Esophagus (tissue), 2 donors: ENCODE data around the gene CMIP. TPM values are rescaled to one million over a fixed set of nuclear protein-coding genes. Genes with fewer than 3 reads are reported as not detected.
A peak's percentile ranks its signal among the peaks of the same experiment; 100 is the strongest.

ENCODE experiments used
- H3K27ac ChIP-seq, 2 donors: one replicate each; pipeline ENCODE4 v1.5.1; 2013; ENCODE audit warnings: low read depth in 2 of 2, mild to moderate bottlenecking in 2 of 2, inconsistent platforms in 1 of 2, low read length in 1 of 2, moderate library complexity in 1 of 2
- H3K27me3 ChIP-seq, 2 donors: one replicate each; pipeline ENCODE4 v1.6.1; 2013; ENCODE audit warnings: low read length in 2 of 2, control low read depth in 1 of 2, mild to moderate bottlenecking in 1 of 2; ENCODE audit not compliant: insufficient read depth in 2 of 2, control insufficient read depth in 1 of 2
- H3K36me3 ChIP-seq, 2 donors: one replicate each; pipeline ENCODE4 v1.6.1; 2013; ENCODE audit warnings: low read length in 1 of 2; ENCODE audit not compliant: control insufficient read depth in 2 of 2, insufficient read depth in 2 of 2
- H3K4me1 ChIP-seq, 2 donors: one replicate each; pipeline ENCODE4 v1.6.1; 2013; ENCODE audit warnings: low read length in 1 of 2; ENCODE audit not compliant: control insufficient read depth in 2 of 2, insufficient read depth in 2 of 2
- H3K4me3 ChIP-seq, 2 donors: one replicate each; pipeline ENCODE4 v1.5.1; 2013; ENCODE audit warnings: low read length in 2 of 2, mild to moderate bottlenecking in 2 of 2, low read depth in 1 of 2, moderate library complexity in 1 of 2
- H3K9me3 ChIP-seq, 2 donors: one replicate each; pipeline ENCODE4 v1.6.1; 2013; ENCODE audit warnings: mild to moderate bottlenecking in 2 of 2, low read depth in 1 of 2, low read length in 1 of 2, moderate library complexity in 1 of 2; ENCODE audit not compliant: control insufficient read depth in 2 of 2, insufficient read depth in 1 of 2
- WGBS, 2 donors: extraction: QIAGEN DNeasy Blood & Tissue Kit; methylation state at CpG; one replicate each; pipeline ENCODE4 v1.1.7; 2013; 5-methylcytosine and 5-hydroxymethylcytosine counted together
- polyA plus RNA-seq, 2 donors: library from polyadenylated mRNA; stranded (reverse); fragments of 200-250 nt; gene quantifications; one replicate each; pipeline ENCODE4 v1.2.3, GENCODE V29; 2013
- donor health status: healthy with polysubstance abuse.
- donor health status: Bipolar disorder and iron deficiency.

The CMIP gene
- polyA plus RNA-seq, 2 donors = 16.9 to 19.3 TPM

- H3K27ac ChIP-seq = no peak overlapping the region
- peaks cover 10 to 20% of the 10 kb centered on the region in 2 donors for H3K4me1 ChIP-seq
- H3K9me3 ChIP-seq = no peaks in the 10 kb centered on the region
- WGBS, 2 donors = 88 to 91% methylated on average over 15 of the region's 15 CpGs
- H3K4me3 ChIP-seq = no peak overlapping the region
- H3K27me3 ChIP-seq = no peaks in the 10 kb centered on the region
- peaks cover 0 to 3% of the 10 kb centered on the region in 2 donors for H3K36me3 ChIP-seq
Measured at GRCh38 chr16:81637336-81638235, 193.0 kb downstream of the CMIP start.

- Histone ChIP-seq H3K27me3 (no peaks in the 10 kb centered on the region), H3K36me3 (peaks cover 0 to 7% of the 10 kb centered on the region in 2 donors), H3K4me1 (peaks cover 6 to 13% of the 10 kb centered on the region in 2 donors), H3K9me3 (no peaks in the 10 kb centered on the region), H3K27ac (peak overlapping the region in 1 of 2 donors; percentile 35), H3K4me3 (no peak overlapping the region)
- 70 to 73% methylated on average over 13 of the region's 13 CpGs for WGBS, 2 donors
Measured at GRCh38 chr16:81638286-81638945, 193.8 kb downstream of the CMIP start.

DNA sequence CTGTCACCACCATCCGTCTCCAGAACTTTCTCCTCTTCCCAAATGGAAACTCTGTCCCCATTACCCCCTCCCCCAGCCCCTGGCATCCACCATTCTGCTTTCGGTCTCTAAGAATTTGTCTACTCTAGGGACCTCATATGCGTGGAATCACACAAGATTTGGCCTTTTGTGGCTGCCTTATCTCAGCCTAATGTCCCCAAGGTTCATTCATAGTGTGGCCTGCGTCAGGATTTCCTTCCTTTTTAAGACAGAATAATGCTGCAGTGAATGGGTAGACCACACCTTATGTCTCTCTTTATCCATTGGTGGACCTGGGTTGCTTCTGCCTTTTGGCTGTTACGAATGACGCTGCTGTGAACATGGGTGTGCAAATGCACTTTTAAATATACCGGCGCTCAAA, 194.7 kb downstream of the CMIP start:
- H3K27me3 ChIP-seq = no peaks in the 10 kb centered on the region
- no peaks in the 10 kb centered on the region for H3K9me3 ChIP-seq
- H3K27ac ChIP-seq = no peak overlapping the region
- 89 to 90% methylated on average over 8 of the region's 8 CpGs for WGBS, 2 donors
- peaks cover 0 to 7% of the 10 kb centered on the region in 2 donors for H3K36me3 ChIP-seq
- H3K4me3 ChIP-seq = no peak overlapping the region
- peaks cover 0 to 8% of the 10 kb centered on the region in 2 donors for H3K4me1 ChIP-seq

GRCh38 chr16:81639931-81640680, 195.5 kb downstream of the CMIP start:
- no peak overlapping the region for H3K4me3 ChIP-seq
- no peaks in the 10 kb centered on the region for H3K9me3 ChIP-seq
- no peaks in the 10 kb centered on the region for H3K27me3 ChIP-seq
- no peak overlapping the region for H3K27ac ChIP-seq
- 88 to 89% methylated on average over 16 of the region's 16 CpGs for WGBS, 2 donors
- H3K4me1 ChIP-seq = peaks cover 0 to 12% of the 10 kb centered on the region in 2 donors
- H3K36me3 ChIP-seq = peaks cover 0 to 7% of the 10 kb centered on the region in 2 donors

GRCh38 chr16:81640681-81641070, 196.1 kb downstream of the CMIP start:
- Histone ChIP-seq H3K4me3 (no peak overlapping the region), H3K27me3 (no peaks in the 10 kb centered on the region), H3K36me3 (peaks cover 0 to 9% of the 10 kb centered on the region in 2 donors), H3K9me3 (no peaks in the 10 kb centered on the region), H3K4me1 (peaks cover 0 to 17% of the 10 kb centered on the region in 2 donors), H3K27ac (no peak overlapping the region)
- 87 to 88% methylated on average over 7 of the region's 7 CpGs for WGBS, 2 donors

DNA sequence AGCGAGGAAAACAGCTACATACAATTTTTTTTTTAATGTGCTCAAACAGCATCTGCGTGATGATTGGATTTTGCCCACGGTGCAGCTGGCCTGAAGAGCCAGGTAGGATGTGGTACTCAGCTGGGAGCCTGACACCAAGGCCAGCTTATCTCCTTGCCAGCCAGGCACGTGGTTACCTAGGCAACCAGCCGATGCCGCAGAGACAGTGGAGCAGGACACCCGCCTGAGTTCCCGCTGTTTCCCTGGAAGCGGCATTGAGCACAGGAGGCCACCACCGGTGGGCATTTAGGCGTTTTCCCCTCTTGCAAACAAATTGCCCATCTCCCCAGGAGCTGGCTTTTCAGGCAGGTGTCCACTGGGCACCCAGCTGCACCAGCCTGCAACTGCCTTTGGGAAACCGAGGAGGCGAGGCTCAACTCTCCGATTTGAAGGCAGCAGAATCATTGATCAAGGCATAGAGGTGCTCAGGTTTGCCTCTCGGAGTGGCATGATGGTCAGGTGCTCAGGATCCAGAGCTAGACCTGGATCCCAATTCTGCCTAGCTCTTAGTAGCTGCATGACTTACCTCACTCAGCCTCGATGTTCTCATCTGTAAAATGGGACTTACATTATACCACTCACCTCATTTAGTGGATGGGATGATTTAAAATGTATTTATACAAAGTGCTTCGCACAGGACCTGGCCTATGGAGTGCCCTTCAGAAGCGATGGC, 196.9 kb downstream of the CMIP start:
- H3K27me3 ChIP-seq = no peaks in the 10 kb centered on the region
- peaks cover 0 to 17% of the 10 kb centered on the region in 2 donors for H3K4me1 ChIP-seq
- H3K27ac ChIP-seq = no peak overlapping the region
- H3K4me3 ChIP-seq = no peak overlapping the region
- WGBS, 2 donors = 67 to 79% methylated on average over 18 of the region's 18 CpGs
- peaks cover 0 to 9% of the 10 kb centered on the region in 2 donors for H3K36me3 ChIP-seq
- H3K9me3 ChIP-seq = no peaks in the 10 kb centered on the region

DNA sequence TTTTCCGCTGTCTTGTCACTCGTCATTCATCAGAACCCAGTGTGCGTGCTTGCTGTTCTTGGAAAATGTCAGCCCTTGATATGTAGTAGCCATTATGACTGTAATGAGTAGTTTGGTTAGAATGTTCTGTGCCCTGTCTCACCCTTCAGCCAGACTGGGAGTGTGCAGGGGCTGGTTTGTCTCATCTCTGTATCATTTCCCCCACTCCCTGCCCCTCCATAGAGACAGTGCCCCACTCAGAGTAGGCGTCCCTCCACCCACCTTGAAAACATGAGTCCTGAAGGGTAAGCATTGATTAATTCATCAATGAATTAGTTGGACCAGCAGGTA, 197.5 kb downstream of the CMIP start:
- 83 to 96% methylated on average over 4 of the region's 4 CpGs for WGBS, 2 donors
- Histone ChIP-seq H3K4me3 (no peak overlapping the region), H3K27ac (no peak overlapping the region), H3K27me3 (no peaks in the 10 kb centered on the region), H3K36me3 (peaks cover 0 to 9% of the 10 kb centered on the region in 2 donors), H3K9me3 (no peaks in the 10 kb centered on the region), H3K4me1 (peaks cover 0 to 17% of the 10 kb centered on the region in 2 donors)

GRCh38 chr16:81642943-81643342, 198.3 kb downstream of the CMIP start:
- Histone ChIP-seq H3K9me3 (no peaks in the 10 kb centered on the region), H3K27ac (no peak overlapping the region), H3K4me1 (peaks cover 0 to 16% of the 10 kb centered on the region in 2 donors), H3K4me3 (no peak overlapping the region), H3K36me3 (peaks cover 0 to 9% of the 10 kb centered on the region in 2 donors), H3K27me3 (no peaks in the 10 kb centered on the region)
- 86 to 88% methylated on average over 5 of the region's 5 CpGs for WGBS, 2 donors

DNA sequence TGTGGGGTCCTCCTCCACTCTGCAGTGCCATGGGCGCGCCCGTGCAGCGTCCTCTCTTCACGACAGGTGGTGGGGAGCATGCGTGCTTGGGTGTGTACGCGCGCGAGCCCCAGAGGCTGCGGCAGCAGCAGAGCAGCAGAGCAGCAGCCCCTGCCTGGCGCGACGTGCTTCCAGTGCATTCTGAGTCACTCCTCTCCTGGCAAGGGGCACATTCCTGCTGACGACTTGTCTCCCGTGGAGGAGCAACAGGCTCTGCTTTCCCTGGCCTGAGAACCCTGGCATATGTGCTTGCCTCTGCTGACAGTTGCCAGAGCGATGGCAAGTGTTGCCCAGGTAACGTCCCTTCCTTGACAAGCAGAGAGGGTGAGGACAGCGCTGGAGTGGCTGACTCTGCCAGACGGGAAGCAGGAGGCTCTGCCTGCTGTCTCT, 200.7 kb downstream of the CMIP start:
- Histone ChIP-seq H3K36me3 (peaks cover 0 to 9% of the 10 kb centered on the region in 2 donors), H3K4me3 (no peak overlapping the region), H3K4me1 (peaks cover 2 to 20% of the 10 kb centered on the region in 2 donors), H3K27ac (peak overlapping the region; percentile 36 to 61), H3K9me3 (no peaks in the 10 kb centered on the region), H3K27me3 (no peaks in the 10 kb centered on the region)
- WGBS, 2 donors = 44 to 59% methylated on average over 20 of the region's 20 CpGs
